ENCODE data around the gene CIB1.

DNA sequence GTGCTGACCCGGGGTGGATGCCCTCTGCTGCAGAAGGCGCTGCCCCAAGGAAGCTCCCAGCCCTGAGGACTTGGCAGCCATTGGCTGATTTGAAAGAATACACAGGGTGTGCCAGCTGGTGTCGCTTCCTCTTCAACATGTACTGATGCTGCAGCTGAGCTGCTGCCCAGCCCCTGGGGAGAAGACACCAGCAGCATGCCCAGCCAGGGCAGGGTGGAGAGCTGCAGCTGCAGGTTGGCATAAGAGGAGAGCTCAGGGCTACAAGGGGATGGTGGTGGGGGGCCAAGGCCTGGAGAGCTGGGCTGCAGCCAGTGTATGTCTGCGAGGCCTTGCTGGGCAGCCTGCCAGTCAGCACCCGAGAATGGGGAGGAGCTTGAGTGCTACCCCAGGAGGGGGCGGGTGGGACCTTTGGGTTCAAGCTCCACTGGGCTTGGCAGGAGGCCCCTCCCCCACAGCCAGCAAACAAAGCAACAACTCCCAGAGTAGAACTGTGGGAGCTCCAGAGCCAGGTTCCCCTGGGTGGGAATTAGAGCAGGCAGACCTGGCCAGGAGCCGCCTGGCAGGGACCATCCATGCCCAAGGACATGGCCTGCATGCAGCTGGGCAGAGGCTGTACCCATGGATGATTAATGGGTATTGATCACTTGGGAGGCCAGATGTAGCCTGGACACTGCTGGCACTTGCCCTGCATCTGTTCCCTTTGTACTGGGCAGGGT lies 41.8 kb downstream of the CIB1 start:
- TF ChIP-seq, protein P1, sequence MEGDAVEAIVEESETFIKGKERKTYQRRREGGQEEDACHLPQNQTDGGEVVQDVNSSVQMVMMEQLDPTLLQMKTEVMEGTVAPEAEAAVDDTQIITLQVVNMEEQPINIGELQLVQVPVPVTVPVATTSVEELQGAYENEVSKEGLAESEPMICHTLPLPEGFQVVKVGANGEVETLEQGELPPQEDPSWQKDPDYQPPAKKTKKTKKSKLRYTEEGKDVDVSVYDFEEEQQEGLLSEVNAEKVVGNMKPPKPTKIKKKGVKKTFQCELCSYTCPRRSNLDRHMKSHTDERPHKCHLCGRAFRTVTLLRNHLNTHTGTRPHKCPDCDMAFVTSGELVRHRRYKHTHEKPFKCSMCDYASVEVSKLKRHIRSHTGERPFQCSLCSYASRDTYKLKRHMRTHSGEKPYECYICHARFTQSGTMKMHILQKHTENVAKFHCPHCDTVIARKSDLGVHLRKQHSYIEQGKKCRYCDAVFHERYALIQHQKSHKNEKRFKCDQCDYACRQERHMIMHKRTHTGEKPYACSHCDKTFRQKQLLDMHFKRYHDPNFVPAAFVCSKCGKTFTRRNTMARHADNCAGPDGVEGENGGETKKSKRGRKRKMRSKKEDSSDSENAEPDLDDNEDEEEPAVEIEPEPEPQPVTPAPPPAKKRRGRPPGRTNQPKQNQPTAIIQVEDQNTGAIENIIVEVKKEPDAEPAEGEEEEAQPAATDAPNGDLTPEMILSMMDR (IDR thresholded peaks at IDR 0.05; ENCODE audit: insufficient read depth, low read length), result no peak
- TF ChIP-seq POLR2AphosphoS5 (IDR thresholded peaks at IDR 0.05; ENCODE audit: low read depth) (no peak), GABPA (IDR thresholded peaks at IDR 0.05; ENCODE audit: low read depth) (no peak)
